ENCODE results near the gene RBM34. TPM values are rescaled to one million over a fixed set of nuclear protein-coding genes. Genes with fewer than 3 reads are reported as not detected.
"Not testable (repeated sequence)": the region's sequence is repeated elsewhere in the genome, so short reads cannot be mapped to it uniquely, and the experiment has no call there.

The RBM34 gene
- total RNA-seq, 1 donor = 55.0 TPM

DNA sequence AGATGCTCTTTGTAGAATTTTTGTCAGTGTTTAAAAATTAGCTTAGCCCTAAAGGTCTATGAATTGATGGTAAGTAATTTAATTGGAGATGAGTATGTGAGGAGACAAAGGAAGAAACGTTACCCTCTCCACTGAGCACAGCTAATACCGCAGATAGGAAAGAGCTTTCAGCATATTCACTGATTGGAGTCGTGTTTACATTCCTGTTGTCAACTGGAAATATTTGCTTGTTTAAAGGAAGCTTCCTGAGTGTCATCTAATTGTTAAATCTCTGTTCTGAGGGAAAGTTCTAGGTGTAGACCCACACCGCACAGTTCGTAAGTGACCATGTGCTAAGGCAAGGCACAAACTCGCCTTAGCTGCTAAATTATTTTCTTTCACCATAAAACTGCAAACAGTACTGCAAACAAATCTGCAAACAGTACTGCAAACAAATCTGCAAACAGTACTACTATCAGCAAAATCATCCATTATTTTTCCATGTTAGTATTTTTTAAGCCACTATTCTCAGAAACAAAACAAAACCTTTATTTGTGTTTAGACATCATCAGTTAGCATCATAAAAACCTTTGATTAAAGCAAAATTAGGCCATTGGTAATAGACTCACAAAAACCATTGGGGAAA is 65.0 kb downstream of the RBM34 start:
- no peak overlapping the region for H3K4me2 ChIP-seq (ENCODE audit: insufficient read depth, low read length)
- no peak overlapping the region for H3K4me3 ChIP-seq (ENCODE audit: insufficient read depth, low read length)
- no peak for TF ChIP-seq CTCF (IDR thresholded peaks at IDR 0.05; ENCODE audit: extremely low read depth, low read depth, low read length)
- no peak for DNase-seq (ENCODE audit: insufficient read length, low spot score, missing footprints)
- no peaks in the 10 kb centered on the region for H3K79me2 ChIP-seq (ENCODE audit: insufficient read depth, low read length)
- H4K20me1 ChIP-seq (ENCODE audit: insufficient read depth, low read length) = no peaks in the 10 kb centered on the region
- no peak overlapping the region for H2AFZ ChIP-seq (ENCODE audit: low read length)
- H3K27me3 ChIP-seq (ENCODE audit: insufficient read depth, low read length) = no peaks in the 10 kb centered on the region
- H3K9me3 ChIP-seq (ENCODE audit: low read depth, low read length) = no peaks in the 10 kb centered on the region
- no peak overlapping the region for H3K27ac ChIP-seq (ENCODE audit: low read depth, low read length)
- H3K4me1 ChIP-seq (ENCODE audit: insufficient read depth, low read length) = peaks cover 10% of the 10 kb centered on the region
- H3K36me3 ChIP-seq (ENCODE audit: insufficient read depth, low read length) = no peaks in the 10 kb centered on the region

GRCh38 chr1:235093696-235094592 is 67.1 kb downstream of the RBM34 start:
- H4K20me1 ChIP-seq (ENCODE audit: insufficient read depth, low read length) = no peaks in the 10 kb centered on the region
- no peaks in the 10 kb centered on the region for H3K9me3 ChIP-seq (ENCODE audit: low read depth, low read length)
- no peaks in the 10 kb centered on the region for H3K27me3 ChIP-seq (ENCODE audit: insufficient read depth, low read length)
- no peaks in the 10 kb centered on the region for H3K79me2 ChIP-seq (ENCODE audit: insufficient read depth, low read length)
- H3K36me3 ChIP-seq (ENCODE audit: insufficient read depth, low read length) = no peaks in the 10 kb centered on the region
- H3K4me3 ChIP-seq (ENCODE audit: insufficient read depth, low read length) = peak overlapping the region; percentile 66
- peak overlapping the region; percentile 87 for H2AFZ ChIP-seq (ENCODE audit: low read length)
- peak; percentile 91 for DNase-seq (ENCODE audit: insufficient read length, low spot score, missing footprints)
- peak overlapping the region; percentile 82 for H3K4me2 ChIP-seq (ENCODE audit: insufficient read depth, low read length)
- H3K27ac ChIP-seq (ENCODE audit: low read depth, low read length) = peak overlapping the region; percentile 64
- H3K4me1 ChIP-seq (ENCODE audit: insufficient read depth, low read length) = peaks cover 10% of the 10 kb centered on the region
- TF ChIP-seq CTCF (IDR thresholded peaks at IDR 0.05; ENCODE audit: extremely low read depth, low read depth, low read length) = peak; percentile 96

DNA sequence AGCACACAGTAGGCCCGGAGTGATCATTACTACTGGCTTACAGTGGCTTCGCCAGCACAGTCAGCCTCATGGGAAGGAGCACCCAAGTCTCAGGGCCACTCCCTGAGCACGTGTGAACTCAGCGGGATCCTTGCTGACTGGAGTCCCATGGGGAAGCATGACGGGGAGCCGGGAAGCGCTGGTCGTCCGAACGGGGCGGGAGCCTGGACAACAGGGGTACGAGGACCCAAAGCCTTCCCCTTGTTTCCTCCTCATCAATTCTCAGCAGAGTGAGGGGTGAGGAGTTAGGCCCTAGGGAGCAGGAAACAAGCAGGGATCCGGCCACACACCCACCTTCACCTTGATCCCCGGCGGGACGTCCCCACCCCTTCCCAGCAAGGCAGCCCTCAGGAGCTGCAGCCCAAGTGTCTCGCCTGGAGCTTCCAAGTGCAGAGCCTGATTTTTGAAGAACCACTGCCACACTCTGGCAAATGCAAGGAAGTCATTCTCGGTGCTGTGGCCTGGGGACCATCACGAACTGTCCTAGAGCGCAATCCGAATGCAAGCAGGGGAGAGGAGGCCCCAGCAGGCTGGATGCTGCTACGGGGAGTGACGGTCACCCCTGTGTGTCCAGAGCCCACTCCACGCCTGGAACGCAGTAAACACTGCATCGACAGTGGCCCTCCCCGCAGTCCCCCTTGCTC is 67.9 kb downstream of the RBM34 start:
- Histone ChIP-seq H3K4me1 (ENCODE audit: insufficient read depth, low read length) (peaks cover 10% of the 10 kb centered on the region), H3K4me2 (ENCODE audit: insufficient read depth, low read length) (peak overlapping the region; percentile 82), H2AFZ (ENCODE audit: low read length) (peak overlapping the region; percentile 87), H3K4me3 (ENCODE audit: insufficient read depth, low read length) (peak overlapping the region; percentile 66), H4K20me1 (ENCODE audit: insufficient read depth, low read length) (no peaks in the 10 kb centered on the region), H3K27ac (ENCODE audit: low read depth, low read length) (peak overlapping the region; percentile 64), H3K79me2 (ENCODE audit: insufficient read depth, low read length) (no peaks in the 10 kb centered on the region), H3K27me3 (ENCODE audit: insufficient read depth, low read length) (no peaks in the 10 kb centered on the region), H3K9me3 (ENCODE audit: low read depth, low read length) (no peaks in the 10 kb centered on the region), H3K36me3 (ENCODE audit: insufficient read depth, low read length) (no peaks in the 10 kb centered on the region)
- peak; percentile 94 for DNase-seq (ENCODE audit: insufficient read length, low spot score, missing footprints)
- TF ChIP-seq CTCF (IDR thresholded peaks at IDR 0.05; ENCODE audit: extremely low read depth, low read depth, low read length) = peak; percentile 14

DNA sequence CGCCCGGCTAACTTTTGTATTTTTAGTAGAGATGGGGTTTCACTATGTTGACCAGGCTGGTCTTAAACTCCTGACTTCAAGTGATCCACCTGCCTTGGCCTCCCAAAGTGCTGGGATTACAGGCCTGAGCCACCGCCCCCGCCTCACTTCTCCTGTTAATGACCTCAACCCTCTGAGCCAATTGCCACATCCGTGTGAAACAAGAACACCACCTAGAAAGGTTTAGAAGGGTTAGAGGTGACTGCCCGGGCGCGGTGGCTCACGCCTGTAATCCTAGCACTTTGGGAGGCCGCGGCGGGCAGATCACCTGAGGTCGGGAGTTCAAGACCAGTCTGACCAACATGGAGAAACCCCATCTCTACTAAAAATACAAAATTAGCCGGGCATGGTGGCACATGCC is 68.6 kb downstream of the RBM34 start:
- H4K20me1 ChIP-seq (ENCODE audit: insufficient read depth, low read length); H3K4me3 ChIP-seq (ENCODE audit: insufficient read depth, low read length); H3K27me3 ChIP-seq (ENCODE audit: insufficient read depth, low read length); H3K4me2 ChIP-seq (ENCODE audit: insufficient read depth, low read length); H3K9me3 ChIP-seq (ENCODE audit: low read depth, low read length); H2AFZ ChIP-seq (ENCODE audit: low read length); H3K4me1 ChIP-seq (ENCODE audit: insufficient read depth, low read length); DNase-seq (ENCODE audit: insufficient read length, low spot score, missing footprints); H3K79me2 ChIP-seq (ENCODE audit: insufficient read depth, low read length); H3K36me3 ChIP-seq (ENCODE audit: insufficient read depth, low read length); H3K27ac ChIP-seq (ENCODE audit: low read depth, low read length): not testable (repeated sequence)

GRCh38 chr1:235092045-235092406 is 69.0 kb downstream of the RBM34 start:
- H3K4me1 ChIP-seq (ENCODE audit: insufficient read depth, low read length); H2AFZ ChIP-seq (ENCODE audit: low read length); H3K36me3 ChIP-seq (ENCODE audit: insufficient read depth, low read length); H3K9me3 ChIP-seq (ENCODE audit: low read depth, low read length); H3K4me2 ChIP-seq (ENCODE audit: insufficient read depth, low read length); H3K27me3 ChIP-seq (ENCODE audit: insufficient read depth, low read length); H4K20me1 ChIP-seq (ENCODE audit: insufficient read depth, low read length); H3K79me2 ChIP-seq (ENCODE audit: insufficient read depth, low read length); H3K4me3 ChIP-seq (ENCODE audit: insufficient read depth, low read length); H3K27ac ChIP-seq (ENCODE audit: low read depth, low read length); DNase-seq (ENCODE audit: insufficient read length, low spot score, missing footprints): not testable (repeated sequence)

DNA sequence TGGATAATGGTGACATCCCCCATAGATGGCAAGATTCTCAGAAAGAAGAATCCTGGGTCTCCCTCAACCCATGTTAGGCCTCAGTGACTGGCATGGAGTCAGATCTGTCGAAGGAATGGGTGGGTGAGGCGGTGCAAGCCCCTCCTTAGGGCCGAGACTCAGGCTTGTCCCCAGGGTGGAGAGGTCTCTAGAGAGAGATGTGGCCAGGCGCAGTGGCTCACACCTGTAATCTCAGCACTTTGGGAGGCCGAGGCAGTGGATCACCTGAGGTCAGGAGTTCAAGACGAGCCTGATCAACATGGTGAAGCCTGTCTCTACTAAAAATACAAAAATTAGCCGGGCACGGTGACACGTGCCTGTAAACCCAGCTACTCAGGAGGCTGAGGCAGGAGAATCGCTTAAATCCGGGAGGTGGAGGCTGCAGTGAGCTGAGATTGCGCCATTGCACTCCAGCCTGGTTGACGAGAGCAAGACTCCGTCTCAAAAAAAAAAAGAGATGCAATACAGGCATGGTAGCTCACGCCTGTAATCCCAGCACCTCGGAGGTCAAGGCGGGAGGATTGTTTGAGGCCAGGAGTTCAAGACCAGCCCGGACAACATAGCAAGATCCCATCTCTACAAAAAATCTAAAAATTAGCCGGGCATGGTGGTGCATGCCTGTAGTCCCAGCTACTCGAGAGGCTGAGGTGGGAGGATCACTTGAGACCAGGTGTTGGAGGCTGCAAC is 69.6 kb downstream of the RBM34 start:
- not testable (repeated sequence) for H3K9me3 ChIP-seq (ENCODE audit: low read depth, low read length); H3K36me3 ChIP-seq (ENCODE audit: insufficient read depth, low read length); H3K27me3 ChIP-seq (ENCODE audit: insufficient read depth, low read length); H4K20me1 ChIP-seq (ENCODE audit: insufficient read depth, low read length); H3K4me2 ChIP-seq (ENCODE audit: insufficient read depth, low read length); H3K4me1 ChIP-seq (ENCODE audit: insufficient read depth, low read length); H3K79me2 ChIP-seq (ENCODE audit: insufficient read depth, low read length); H3K27ac ChIP-seq (ENCODE audit: low read depth, low read length); H2AFZ ChIP-seq (ENCODE audit: low read length); H3K4me3 ChIP-seq (ENCODE audit: insufficient read depth, low read length); DNase-seq (ENCODE audit: insufficient read length, low spot score, missing footprints)

Measured in osteoblast (primary cell).